Measurements from ENCODE around the gene SYPL2.
A peak's percentile ranks its signal among the peaks of the same experiment; 100 is the strongest.

Gene SYPL2

DNA sequence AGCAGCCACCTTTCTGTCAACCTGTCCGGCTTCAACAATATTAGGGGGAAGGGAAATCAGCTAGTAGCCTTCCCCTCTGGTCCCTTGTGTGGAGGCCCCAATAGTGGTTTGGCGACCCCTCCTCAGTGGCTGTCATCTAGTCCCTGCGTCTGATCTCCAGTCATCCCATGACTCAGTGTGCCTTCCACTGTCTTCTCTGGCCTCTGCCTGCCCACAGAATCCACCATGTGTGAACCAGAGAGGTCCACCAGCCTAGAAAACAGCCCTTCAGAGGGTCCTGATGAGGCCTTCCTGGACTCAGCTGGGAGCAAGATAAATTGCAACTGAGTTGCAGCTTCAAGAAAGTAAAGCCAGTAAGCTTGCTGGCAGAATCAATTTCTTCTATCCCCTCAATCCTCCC, 13.6 kb downstream of the SYPL2 start:
- no peaks in the 10 kb centered on the region for H3K36me3 ChIP-seq (ENCODE audit: low read depth)
- ATAC-seq (ENCODE audit: low read depth) (no peak), DNase-seq (ENCODE audit: low spot score) (no peak)
- H3K27me3 ChIP-seq (ENCODE audit: insufficient read depth, poor library complexity, severe bottlenecking), result no peaks in the 10 kb centered on the region
- H3K4me3 ChIP-seq (ENCODE audit: severe bottlenecking), result no peak overlapping the region
- H3K4me1 ChIP-seq (ENCODE audit: insufficient read depth, poor library complexity, severe bottlenecking), result peaks cover 4% of the 10 kb centered on the region
- TF ChIP-seq, protein P1, sequence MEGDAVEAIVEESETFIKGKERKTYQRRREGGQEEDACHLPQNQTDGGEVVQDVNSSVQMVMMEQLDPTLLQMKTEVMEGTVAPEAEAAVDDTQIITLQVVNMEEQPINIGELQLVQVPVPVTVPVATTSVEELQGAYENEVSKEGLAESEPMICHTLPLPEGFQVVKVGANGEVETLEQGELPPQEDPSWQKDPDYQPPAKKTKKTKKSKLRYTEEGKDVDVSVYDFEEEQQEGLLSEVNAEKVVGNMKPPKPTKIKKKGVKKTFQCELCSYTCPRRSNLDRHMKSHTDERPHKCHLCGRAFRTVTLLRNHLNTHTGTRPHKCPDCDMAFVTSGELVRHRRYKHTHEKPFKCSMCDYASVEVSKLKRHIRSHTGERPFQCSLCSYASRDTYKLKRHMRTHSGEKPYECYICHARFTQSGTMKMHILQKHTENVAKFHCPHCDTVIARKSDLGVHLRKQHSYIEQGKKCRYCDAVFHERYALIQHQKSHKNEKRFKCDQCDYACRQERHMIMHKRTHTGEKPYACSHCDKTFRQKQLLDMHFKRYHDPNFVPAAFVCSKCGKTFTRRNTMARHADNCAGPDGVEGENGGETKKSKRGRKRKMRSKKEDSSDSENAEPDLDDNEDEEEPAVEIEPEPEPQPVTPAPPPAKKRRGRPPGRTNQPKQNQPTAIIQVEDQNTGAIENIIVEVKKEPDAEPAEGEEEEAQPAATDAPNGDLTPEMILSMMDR (IDR thresholded peaks at IDR 0.05; ENCODE audit: poor library complexity, severe bottlenecking), result no peak
- no peak overlapping the region for H3K27ac ChIP-seq (ENCODE audit: poor library complexity, severe bottlenecking)
- H3K9me3 ChIP-seq (ENCODE audit: severe bottlenecking), result no peaks in the 10 kb centered on the region

DNA sequence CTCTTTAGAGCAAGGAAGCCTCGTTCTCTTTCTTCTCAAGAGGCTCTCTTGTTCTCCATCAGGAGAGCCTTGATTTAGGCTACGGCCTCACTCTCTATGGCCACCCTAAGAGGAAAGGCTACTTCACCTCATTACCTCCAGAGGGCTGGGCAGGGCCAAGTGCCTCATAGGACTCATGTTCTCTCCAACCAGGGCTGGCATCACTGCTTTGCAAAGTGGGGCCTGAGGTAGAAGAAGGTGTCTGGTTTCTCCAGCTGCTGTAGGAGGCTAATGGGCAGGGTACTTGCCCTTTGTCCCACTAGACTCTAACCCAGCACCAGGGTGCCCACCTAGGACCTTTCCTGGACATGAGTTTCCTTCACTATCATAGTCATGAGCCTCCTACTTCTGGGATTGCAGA, 15.3 kb downstream of the SYPL2 start:
- Histone ChIP-seq H3K27ac (ENCODE audit: poor library complexity, severe bottlenecking) (no peak overlapping the region), H3K36me3 (ENCODE audit: low read depth) (no peaks in the 10 kb centered on the region; the same call in 1 of the 2 replicates), H3K9me3 (ENCODE audit: severe bottlenecking) (no peaks in the 10 kb centered on the region), H3K27me3 (ENCODE audit: insufficient read depth, poor library complexity, severe bottlenecking) (no peaks in the 10 kb centered on the region), H3K4me1 (ENCODE audit: insufficient read depth, poor library complexity, severe bottlenecking) (peaks cover 4% of the 10 kb centered on the region), H3K4me3 (ENCODE audit: severe bottlenecking) (no peak overlapping the region)
- DNase-seq (ENCODE audit: low spot score), result no peak
- ATAC-seq (ENCODE audit: low read depth), result no peak
- TF ChIP-seq, protein P1 (IDR thresholded peaks at IDR 0.05; ENCODE audit: poor library complexity, severe bottlenecking), result no peak

DNA sequence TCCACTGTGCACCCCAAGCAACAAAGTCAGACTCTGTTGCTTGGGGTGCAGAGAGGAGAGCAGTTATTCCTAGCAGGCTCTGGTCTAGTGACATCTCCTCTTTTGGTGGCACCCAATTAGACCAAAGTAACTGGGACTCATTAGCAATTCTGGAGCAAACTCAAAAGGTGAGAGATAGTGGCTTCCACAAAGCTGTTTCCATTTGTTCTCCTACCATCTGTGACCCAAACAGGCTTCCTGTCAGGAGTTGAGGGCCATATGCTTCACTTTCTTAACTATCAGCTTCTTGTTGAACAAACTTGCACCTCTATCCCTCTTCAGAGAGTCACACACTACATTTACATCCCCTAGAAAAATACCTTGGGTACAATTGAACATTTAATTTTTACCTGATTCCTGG, 15.9 kb downstream of the SYPL2 start:
- peaks cover 2% of the 10 kb centered on the region; the same call in 1 of the 2 replicates for H3K36me3 ChIP-seq (ENCODE audit: low read depth)
- no peak overlapping the region for H3K27ac ChIP-seq (ENCODE audit: poor library complexity, severe bottlenecking)
- ATAC-seq (ENCODE audit: low read depth), result no peak
- no peaks in the 10 kb centered on the region for H3K27me3 ChIP-seq (ENCODE audit: insufficient read depth, poor library complexity, severe bottlenecking)
- TF ChIP-seq, protein P1 (IDR thresholded peaks at IDR 0.05; ENCODE audit: poor library complexity, severe bottlenecking), result no peak
- no peak overlapping the region for H3K4me3 ChIP-seq (ENCODE audit: severe bottlenecking)
- peaks cover 4% of the 10 kb centered on the region for H3K4me1 ChIP-seq (ENCODE audit: insufficient read depth, poor library complexity, severe bottlenecking)
- H3K9me3 ChIP-seq (ENCODE audit: severe bottlenecking), result no peaks in the 10 kb centered on the region
- DNase-seq (ENCODE audit: low spot score), result no peak

DNA sequence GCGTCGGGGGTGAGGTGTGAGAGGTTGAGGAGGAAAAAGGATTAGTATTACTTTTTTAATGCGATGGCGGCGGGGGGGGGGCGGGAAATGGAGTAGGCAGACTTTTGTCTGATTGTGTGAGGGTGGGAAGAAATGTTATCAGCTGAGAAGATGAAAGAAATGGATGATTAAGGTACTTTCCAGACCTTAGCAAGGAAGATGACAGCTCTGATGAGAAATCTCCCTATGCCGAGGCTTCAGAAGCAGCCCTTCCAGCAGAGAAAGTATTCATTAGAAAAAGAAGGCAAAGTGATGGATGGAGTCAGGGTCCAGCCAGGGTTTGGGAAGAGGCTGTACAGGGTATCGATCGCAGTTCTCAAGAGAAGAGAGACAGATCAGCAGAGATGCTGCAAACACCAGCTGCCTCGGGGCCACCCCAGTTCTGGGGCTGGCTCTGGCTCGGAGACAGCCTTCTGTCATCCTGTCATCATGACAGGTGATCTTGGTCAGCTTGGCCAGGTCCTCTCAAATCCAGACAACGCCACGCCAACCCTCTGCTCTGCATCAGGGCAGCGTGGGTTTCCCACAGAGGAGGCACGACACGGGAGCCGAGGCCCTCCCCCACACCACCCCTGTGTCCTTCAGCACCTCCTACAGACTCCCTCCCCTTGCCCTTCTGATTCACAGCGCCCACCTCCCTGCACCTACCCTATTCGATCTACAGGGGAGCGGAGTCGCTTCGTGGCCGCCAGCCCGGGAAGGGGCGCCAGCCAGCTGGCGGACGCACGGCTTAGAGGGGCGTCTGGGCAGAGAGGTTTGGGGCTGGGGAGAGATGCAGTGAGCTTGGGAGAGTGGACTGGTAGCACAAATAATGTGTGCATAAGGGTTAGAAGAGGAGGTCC, 16.7 kb downstream of the SYPL2 start:
- no peaks in the 10 kb centered on the region for H3K9me3 ChIP-seq (ENCODE audit: severe bottlenecking)
- H3K27me3 ChIP-seq (ENCODE audit: insufficient read depth, poor library complexity, severe bottlenecking), result no peaks in the 10 kb centered on the region
- peak overlapping the region; percentile 99 for H3K4me3 ChIP-seq (ENCODE audit: severe bottlenecking)
- H3K27ac ChIP-seq (ENCODE audit: poor library complexity, severe bottlenecking), result no peak overlapping the region
- TF ChIP-seq, protein P1 (IDR thresholded peaks at IDR 0.05; ENCODE audit: poor library complexity, severe bottlenecking), result no peak
- ATAC-seq (ENCODE audit: low read depth), result peak; percentile 19
- peaks cover 4% of the 10 kb centered on the region for H3K4me1 ChIP-seq (ENCODE audit: insufficient read depth, poor library complexity, severe bottlenecking)
- DNase-seq (ENCODE audit: low spot score), result no peak
- H3K36me3 ChIP-seq (ENCODE audit: low read depth), result peaks cover 4% of the 10 kb centered on the region; the same call in 1 of the 2 replicates

Data from RWPE2 (cell line).